ENCODE results near the gene CAMSAP1.

The CAMSAP1 gene

DNA sequence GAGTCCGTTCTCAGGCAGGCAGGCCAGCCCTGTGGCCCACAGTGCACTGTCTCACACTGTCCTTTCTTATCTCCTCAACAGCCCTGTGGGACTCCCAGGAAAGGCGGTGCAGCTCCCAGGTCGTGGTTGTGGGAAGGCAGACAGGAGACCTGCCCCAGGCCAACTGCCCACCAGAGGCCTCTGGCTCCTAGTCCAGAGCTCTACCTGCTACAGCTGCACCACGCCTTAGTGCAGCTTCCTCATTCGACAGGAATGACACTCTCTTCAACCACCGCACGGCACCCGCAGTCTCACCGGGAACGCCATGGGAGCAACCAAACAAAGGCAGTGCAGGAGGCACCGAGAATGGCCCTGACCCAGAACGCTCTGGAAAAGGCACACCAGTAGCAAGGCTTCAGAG is 25.3 kb downstream of the CAMSAP1 start:
- no peak for DNase-seq (ENCODE audit: low read depth in 2 of 2)

GRCh38 chr9:135880438-135880837 is 26.9 kb downstream of the CAMSAP1 start:
- DNase-seq (ENCODE audit: low read depth in 2 of 2), result no peak

DNA sequence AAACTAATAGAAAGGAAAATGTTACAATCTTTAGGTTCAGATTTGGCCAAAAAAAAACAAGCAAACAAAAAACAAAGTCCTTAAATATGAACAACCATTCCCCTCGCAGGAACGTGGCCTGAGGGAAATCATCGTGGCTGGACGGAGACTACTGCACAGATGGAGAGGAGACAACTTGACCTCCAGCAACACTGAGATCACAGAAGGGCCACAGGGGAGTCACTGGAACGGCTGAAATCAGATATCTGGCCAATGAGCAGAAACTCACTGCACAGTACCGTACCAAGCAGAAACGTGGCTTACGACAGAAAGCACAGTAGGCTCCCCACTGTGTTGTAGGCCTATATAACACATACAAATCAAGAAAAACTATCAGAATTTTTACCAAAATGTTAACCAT is 27.7 kb downstream of the CAMSAP1 start:
- no peak for DNase-seq (ENCODE audit: low read depth in 2 of 2)

GRCh38 chr9:135879237-135879601 is 28.1 kb downstream of the CAMSAP1 start:
- DNase-seq (ENCODE audit: low read depth in 2 of 2), result no peak

DNA sequence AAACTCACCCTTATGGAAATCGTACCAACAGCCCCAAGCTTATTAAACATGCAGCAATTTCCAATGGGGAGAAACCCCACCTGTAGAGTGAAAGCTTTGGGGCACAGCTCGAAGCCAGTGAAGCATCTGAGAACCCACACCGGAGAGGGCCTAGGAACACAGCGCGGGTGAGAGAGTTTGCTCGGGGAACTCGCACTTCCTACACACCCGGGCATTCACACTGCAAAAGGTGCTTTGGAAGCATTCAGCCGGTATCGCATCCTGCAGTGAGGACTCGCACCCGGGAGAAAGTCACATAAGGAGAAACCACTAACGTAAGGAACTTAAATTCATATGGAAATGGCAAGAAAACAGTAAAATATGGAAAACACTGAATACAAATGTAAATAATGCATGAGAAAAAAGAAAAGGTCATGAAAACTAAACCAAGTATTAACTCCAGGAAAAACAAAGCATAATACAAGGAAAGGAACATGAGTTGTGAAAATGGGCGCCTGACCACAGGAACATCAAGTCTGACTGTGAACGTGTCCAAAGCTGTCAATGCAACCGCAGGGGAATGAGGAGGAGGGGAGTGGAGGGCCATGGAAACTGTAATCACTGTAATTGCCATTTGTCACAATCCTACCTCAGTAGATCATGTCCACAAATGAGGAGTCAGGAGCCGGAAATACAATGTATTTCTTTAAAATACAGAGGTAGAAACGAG is 28.7 kb downstream of the CAMSAP1 start:
- DNase-seq (ENCODE audit: low read depth in 2 of 2), result no peak

DNA sequence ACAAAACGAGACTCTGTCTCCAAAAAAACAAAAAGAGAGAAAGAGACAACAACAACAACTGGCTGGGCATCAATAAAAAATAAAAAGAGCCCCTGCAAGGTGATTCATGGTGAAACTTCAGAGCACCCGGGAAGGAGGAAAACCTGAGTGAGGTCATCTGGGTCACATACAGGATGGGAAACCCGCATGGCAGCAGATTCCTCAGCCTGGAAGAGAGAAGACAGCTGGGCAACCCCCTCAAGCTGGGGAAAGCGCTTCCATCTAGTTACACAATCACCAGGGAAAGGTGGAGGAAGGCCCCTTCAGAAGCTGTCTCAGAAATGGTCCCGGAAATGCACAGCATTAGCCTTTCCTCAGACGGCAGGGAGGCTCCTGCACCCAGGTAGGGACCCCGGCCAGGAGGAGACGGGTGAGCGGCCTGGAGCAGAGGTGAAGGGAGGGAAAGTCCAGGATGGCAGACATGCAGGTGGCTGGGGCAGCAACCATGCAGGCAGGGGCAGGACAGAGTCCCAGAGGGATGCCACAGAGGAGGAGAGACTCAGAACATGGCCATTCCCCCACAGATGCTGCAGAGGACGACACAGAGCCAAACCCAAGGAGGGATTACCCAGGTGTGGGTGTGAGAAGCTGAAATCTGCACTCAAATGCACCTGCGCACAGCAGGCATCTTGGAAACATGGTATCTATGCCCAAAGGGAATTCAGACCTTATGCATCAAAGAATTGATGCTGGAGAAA is 29.4 kb downstream of the CAMSAP1 start:
- DNase-seq (ENCODE audit: low read depth in 2 of 2), result no peak

DNA sequence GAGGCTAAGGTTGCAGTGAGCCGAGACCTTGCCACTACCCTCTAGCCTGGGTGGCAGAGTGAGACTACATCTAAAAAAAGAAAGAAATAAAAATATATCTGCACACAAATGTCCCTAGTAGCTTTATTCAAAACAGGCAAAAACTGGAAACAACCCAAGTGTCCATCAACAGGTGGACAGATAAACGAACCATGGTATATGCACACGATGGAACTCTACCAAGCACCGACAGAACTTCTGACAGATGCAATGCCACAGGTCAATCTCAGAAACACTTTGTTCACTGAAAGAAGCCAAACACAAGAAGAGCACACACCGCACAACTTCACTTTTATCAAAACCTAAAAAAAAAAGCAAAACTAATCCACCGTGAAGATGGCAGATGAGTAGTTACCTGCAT is 30.4 kb downstream of the CAMSAP1 start:
- DNase-seq (ENCODE audit: low read depth in 2 of 2), result no peak

DNA sequence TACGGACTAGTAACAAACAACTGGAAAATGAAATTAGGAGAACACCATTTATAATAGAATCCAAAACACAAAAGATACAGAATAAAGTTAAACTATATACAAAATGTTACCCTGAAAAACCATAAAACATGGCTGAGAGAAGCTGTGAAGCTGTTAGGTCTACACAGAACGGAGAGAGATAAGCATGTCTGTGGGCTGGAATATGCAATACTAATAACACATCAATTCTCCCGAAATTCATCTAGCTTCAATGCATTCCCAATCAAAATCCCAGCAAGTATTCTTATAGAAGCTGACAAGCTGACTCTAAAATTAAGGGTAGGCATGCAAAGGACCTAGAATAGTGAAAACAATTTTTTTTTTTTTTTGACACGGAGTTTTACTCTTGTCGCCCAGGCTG is 32.5 kb downstream of the CAMSAP1 start:
- no peak for DNase-seq (ENCODE audit: low read depth in 2 of 2)

DNA sequence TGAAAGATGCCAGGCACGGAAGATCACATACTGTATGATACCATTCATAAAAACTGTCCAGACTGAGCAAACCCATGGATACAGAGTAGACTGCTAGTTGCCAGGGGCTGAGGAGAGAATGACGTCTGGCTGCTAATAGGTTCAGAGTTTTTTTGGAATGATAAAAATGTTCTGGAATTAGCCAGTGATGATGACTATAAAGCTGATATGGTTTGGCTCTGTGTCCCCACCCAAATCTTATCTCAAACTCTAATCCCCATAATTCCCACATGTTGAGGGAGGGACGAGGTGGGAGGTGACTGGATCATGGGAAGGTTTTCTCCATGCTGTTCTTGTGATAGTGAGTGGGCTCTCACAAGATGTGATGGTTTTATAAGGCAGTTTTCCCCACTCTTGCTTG is 37.4 kb downstream of the CAMSAP1 start:
- no peak for DNase-seq (ENCODE audit: low read depth in 2 of 2)

DNA sequence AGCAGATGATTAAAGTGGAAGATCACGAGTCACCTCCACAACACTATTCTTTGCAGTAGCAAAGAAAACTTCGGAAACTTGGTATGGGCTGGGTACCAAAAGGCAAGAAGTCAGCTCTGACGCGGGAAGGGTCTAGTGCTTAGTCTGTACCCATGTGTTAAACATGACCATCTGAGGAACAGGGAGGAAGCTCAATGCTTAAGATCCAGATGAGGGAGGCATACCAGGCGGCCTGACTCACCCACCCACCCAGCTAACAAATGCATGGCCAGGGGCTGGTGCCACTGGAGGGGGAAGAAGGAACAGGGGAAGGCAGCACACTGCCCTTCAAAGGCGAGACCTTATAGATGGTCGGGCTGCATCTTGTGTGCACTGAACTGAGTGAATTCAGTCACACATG is 41.8 kb downstream of the CAMSAP1 start:
- DNase-seq (ENCODE audit: low read depth in 2 of 2), result no peak

GRCh38 chr9:135864447-135865049 is 42.8 kb downstream of the CAMSAP1 start:
- DNase-seq (ENCODE audit: low read depth in 2 of 2), result no peak

- no peak for DNase-seq (ENCODE audit: low read depth in 2 of 2)
These were observed 44.5 kb downstream of the CAMSAP1 start for GRCh38 chr9:135862809-135863208.

DNA sequence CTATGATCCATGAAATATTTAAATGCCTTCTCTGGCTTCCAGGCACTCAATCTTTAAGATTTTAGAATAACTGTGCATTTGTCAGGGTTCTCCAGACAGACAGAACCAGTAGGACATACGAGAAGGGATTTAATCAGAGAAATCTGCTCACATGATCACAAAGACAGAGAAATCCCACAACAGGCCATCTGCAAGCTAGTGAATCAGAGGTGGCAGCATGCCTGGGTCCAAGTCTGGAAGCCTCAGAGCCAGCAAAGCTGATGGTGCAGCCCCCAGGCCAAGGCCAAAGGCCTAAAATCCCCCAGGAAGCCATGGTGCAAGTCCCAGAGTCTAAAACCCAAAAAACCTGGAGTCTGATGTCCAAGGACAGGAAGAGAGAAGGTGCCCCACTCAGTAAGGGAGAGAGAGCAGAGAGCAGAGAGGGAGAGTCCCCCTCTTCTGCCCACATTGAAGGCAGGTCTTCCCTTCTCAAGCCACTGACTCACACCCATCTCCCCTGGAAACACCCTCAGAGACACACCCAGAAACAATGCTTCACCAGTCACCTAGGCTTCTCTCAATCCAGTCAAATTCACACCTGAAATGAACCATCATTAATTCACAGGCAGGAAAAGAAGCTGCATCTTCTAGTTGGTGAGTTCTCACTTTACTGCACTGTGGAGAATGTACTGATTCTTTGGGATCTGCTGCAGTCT is 48.7 kb downstream of the CAMSAP1 start:
- DNase-seq (ENCODE audit: low read depth in 2 of 2), result no peak

DNA sequence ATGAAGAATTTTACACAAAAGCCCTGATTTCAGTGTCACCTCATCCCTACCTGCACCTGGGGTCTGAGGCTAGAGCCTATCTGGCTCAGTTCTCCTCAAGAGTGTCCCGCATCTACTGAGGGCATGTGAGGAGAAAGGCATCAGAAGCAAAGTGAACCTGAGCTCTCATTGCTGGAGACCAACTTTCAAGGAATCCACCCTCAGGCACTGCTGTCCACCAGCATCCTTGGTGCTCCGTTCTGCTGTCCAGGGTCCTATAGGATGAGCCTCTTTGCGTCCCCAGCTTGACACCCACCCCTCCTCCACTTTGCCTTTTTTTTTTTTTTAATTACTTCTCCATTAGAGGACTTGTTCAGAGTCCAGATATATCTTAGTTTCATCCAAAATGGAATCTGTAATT is 49.5 kb downstream of the CAMSAP1 start:
- no peak for DNase-seq (ENCODE audit: low read depth in 2 of 2)

- DNase-seq (ENCODE audit: low read depth in 2 of 2), result no peak
These were observed 50.0 kb downstream of the CAMSAP1 start for GRCh38 chr9:135857371-135857786.

DNA sequence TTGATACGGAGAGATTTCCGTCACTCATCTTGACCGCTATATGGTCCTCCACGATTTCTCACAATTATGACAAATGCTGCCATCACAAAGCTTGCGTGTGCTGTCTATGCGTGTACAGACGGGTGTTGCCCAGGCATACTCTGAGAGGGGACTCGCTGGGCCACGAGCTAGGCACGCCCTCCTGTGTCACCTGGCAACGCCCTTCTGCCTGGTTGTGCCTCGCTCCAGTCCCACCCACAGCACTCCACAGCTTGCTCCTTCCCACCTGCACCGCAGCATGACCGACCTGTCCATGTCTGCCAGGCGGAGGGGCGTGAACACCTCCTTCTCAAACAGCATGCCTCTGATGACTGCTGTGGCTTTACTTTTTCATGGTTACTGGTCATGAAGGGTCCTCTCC is 55.6 kb downstream of the CAMSAP1 start:
- no peak for DNase-seq (ENCODE audit: low read depth in 2 of 2)

GRCh38 chr9:135850737-135851136 is 56.6 kb downstream of the CAMSAP1 start:
- no peak for DNase-seq (ENCODE audit: low read depth in 2 of 2)

DNA sequence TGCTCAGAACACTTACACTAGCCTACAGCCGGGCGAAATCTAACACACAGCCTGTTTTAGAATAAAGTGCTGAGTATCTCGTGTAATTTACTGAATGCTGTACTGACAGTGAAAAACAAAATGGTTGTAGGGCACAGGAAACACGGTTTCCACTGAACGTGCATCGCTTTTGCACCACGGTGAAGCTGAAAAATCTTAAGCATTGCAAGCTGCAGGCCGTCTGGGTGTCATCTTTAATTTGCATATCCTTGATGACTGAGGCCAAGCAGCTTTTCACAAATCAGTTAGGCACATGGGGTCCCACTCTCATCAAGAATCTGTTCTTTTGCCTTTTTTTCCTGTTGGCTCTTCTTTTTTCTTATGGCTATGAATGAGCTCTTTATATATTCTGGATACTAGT is 58.2 kb downstream of the CAMSAP1 start:
- no peak for DNase-seq (ENCODE audit: low read depth in 2 of 2)

GRCh38 chr9:135848341-135849047 is 58.9 kb downstream of the CAMSAP1 start:
- DNase-seq (ENCODE audit: low read depth in 2 of 2), result no peak

- no peak for DNase-seq (ENCODE audit: low read depth in 2 of 2)
These were observed 59.5 kb downstream of the CAMSAP1 start for GRCh38 chr9:135847833-135848232.

DNA sequence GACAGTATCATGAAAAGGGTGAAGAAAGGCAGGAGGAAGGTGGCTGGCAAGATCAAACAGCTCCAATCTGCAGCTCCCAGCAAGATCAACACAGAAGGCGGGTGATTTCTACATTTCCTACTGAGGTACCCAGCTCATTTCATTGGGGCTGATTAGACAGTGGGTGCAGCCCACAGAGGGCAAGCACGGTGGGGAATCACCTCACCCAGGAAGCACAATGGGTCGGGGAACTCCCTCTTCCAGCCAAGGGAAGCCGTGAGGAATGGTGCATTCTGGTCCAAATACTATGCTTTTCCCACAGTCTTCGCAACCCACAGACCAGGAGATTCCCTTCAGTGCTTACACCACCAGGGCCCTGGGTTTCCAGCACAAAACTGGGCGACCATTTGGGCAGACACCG is 66.8 kb downstream of the CAMSAP1 start:
- DNase-seq (ENCODE audit: low read depth in 2 of 2), result no peak

DNA sequence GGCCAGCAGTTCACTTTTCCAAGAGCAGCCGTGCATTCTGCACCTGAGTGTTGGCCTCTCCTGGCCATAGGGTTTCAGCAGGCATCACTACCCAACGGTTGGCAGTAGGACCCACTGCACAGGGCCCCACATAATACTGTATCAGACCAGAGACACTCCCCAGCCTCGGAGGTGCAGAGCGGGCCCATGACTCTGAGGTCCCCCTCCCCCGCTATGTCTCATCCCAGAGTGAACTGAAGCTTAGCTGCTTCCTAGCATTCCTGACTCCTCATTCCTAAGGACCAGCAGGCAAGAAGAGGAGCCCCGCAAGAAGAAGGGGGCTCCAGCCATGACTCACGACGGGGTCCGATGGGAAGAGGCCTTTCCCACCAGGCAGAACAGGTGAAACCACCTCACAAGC is 67.2 kb downstream of the CAMSAP1 start:
- no peak for DNase-seq (ENCODE audit: low read depth in 2 of 2)
